ENCODE data around the gene IRF9. TPM values are rescaled to one million over a fixed set of nuclear protein-coding genes. Genes with fewer than 3 reads are reported as not detected.
A peak's percentile ranks its signal among the peaks of the same experiment; 100 is the strongest.

Gene IRF9
- total and polyA plus RNA-seq, 11 donors = 23.4 to 169 (median 29.8) TPM

DNA sequence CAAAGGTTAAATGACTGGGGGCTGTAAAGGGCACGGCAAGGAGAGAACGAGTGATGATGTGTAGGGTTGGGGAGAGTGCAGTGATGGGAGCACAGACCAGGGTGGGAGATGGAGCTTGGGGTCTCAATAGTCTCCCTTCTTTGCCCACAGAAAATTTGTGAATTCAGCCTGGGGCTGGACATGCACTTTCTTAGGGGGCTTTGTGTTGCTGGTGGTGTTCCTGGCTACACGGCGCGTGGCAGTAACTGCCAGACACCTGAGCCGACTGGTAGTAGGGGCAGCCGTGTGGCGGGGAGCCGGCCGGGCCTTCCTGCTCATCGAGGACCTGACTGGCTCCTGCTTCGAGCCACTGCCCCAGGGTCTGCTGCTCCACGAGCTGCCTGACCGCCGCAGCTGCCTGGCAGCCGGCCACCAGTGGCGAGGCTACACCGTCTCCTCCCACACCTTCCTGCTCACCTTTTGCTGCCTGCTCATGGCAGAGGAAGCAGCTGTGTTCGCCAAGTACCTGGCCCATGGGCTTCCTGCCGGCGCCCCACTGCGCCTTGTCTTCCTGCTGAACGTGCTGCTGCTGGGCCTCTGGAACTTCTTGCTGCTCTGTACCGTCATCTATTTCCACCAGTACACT lies 28.9 kb upstream of the IRF9 start:
- Histone ChIP-seq H3K27me3 (no peaks in the 10 kb centered on the region), H3K4me3 (peak overlapping the region; percentile 1 to 58 (median 41)), H3K27ac (peak overlapping the region; percentile 79 to 99 (median 93)), H3K9me3 (no peaks in the 10 kb centered on the region), H3K36me3 (peaks cover 0 to 5% (median 1%) of the 10 kb centered on the region in 9 donors), H3K4me1 (peaks cover 0 to 51% (median 31%) of the 10 kb centered on the region in 12 donors)
- 30 to 43% (median 39%) methylated on average over 19 to 24 of the region's 24 CpGs for WGBS, 4 donors
- ATAC-seq (peak in 1 of 4 donors; percentile 0), DNase-seq (peak in 3 of 5 donors; percentile 30 to 51 (median 49))
- TF ChIP-seq, protein P1, sequence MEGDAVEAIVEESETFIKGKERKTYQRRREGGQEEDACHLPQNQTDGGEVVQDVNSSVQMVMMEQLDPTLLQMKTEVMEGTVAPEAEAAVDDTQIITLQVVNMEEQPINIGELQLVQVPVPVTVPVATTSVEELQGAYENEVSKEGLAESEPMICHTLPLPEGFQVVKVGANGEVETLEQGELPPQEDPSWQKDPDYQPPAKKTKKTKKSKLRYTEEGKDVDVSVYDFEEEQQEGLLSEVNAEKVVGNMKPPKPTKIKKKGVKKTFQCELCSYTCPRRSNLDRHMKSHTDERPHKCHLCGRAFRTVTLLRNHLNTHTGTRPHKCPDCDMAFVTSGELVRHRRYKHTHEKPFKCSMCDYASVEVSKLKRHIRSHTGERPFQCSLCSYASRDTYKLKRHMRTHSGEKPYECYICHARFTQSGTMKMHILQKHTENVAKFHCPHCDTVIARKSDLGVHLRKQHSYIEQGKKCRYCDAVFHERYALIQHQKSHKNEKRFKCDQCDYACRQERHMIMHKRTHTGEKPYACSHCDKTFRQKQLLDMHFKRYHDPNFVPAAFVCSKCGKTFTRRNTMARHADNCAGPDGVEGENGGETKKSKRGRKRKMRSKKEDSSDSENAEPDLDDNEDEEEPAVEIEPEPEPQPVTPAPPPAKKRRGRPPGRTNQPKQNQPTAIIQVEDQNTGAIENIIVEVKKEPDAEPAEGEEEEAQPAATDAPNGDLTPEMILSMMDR (IDR thresholded peaks at IDR 0.05) = no peak
- TF ChIP-seq POLR2A (IDR thresholded peaks at IDR 0.05) = no peak
- intact Hi-C loops (cut with DNase I) = no loop called here

DNA sequence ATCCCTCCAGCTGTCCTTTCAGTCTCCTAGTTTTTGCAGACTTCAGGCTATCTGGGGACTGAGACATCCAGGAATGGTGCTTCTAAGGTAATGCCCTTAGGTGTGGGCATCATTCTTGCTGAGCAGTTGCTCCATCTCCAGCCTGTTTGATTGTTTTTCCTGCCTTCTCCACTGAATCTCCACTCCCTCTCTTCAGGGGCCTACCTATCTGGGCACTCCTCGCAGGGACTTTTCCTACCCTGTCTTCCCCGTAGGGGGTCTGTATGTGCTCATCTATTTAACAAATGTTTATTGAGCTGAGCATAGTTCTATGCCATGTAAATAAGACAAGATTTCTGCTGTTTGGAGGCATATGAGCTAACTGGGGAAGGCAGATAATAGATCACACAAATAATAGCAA lies 28.1 kb upstream of the IRF9 start:
- intact Hi-C loops (cut with DNase I) = no loop called here
- no peak for DNase-seq
- Histone ChIP-seq H3K4me3 (peak overlapping the region in 7 of 12 donors; percentile 38 to 58 (median 46)), H3K9me3 (no peaks in the 10 kb centered on the region), H3K27me3 (no peaks in the 10 kb centered on the region), H3K4me1 (peaks cover 0 to 58% (median 37%) of the 10 kb centered on the region in 12 donors), H3K27ac (peak overlapping the region; percentile 79 to 99 (median 93)), H3K36me3 (peaks cover 0 to 13% (median 9%) of the 10 kb centered on the region in 9 donors)
- TF ChIP-seq, protein P1 (IDR thresholded peaks at IDR 0.05) = no peak
- no peak for TF ChIP-seq POLR2A (IDR thresholded peaks at IDR 0.05)
- 65 to 82% (median 70%) methylated on average over 2 of the region's 2 CpGs for WGBS, 4 donors
- ATAC-seq = no peak

DNA sequence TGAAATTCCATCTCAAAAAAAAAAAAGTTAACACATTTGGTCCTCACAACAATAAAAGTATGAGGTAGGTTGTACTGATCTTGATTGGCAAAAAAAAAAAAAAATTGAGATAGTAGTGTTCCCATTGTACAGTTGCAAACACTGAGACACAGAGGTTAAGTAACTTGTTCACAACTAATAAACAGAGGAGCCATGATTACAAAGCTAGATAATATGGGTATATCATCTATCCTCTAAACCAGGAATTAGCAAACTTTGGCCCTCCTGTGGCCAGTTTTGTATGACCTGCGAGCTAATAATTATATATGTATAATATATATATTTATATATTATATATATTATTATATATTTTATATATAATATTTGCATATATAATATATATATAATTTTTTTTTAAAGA lies 27.3 kb upstream of the IRF9 start:
- Histone ChIP-seq H3K4me1 (peaks cover 0 to 64% (median 39%) of the 10 kb centered on the region in 12 donors), H3K27ac (peak overlapping the region in 2 of 12 donors; percentile 9 to 93)
- TF ChIP-seq, protein P1 (IDR thresholded peaks at IDR 0.05) = no peak
- no peak for TF ChIP-seq POLR2A (IDR thresholded peaks at IDR 0.05)

DNA sequence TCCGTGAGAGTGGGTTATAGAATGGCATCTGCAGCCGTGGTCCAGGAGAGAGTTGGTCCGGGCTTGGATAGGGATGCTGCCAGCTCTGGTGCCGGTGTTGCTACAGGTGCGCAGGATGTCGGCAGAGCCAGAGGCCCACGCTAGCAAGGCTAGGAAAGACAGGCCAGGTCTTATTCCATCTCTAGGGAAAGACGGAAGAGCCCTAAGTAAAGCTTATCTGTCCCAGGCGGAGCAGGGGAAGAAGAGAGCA lies 25.6 kb upstream of the IRF9 start:
- DNase-seq (no peak), ATAC-seq (no peak)
- peak overlapping the region in 11 of 12 donors; percentile 76 to 99 (median 95) for H3K27ac ChIP-seq
- H3K9me3 ChIP-seq = no peaks in the 10 kb centered on the region
- intact Hi-C loops (cut with DNase I) = no loop called here
- no peaks in the 10 kb centered on the region for H3K27me3 ChIP-seq
- H3K4me1 ChIP-seq = peaks cover 3 to 75% (median 50%) of the 10 kb centered on the region in 12 donors
- H3K36me3 ChIP-seq = peaks cover 0 to 31% (median 27%) of the 10 kb centered on the region in 9 donors
- 3 to 6% (median 5%) methylated on average over 9 of the region's 9 CpGs for WGBS, 4 donors
- TF ChIP-seq, protein P1 (IDR thresholded peaks at IDR 0.05) = no peak
- TF ChIP-seq POLR2A (IDR thresholded peaks at IDR 0.05) = no peak
- H3K4me3 ChIP-seq = peak overlapping the region; percentile 64 to 100 (median 94)

More for the DNA sequence above, 27.3 kb upstream of the IRF9 start:
- H3K36me3 ChIP-seq = peaks cover 0 to 21% (median 17%) of the 10 kb centered on the region in 9 donors
- intact Hi-C loops (cut with DNase I) = no loop called here
- ATAC-seq (no peak), DNase-seq (no peak)
- no peaks in the 10 kb centered on the region for H3K9me3 ChIP-seq
- 92 to 97% (median 95%) methylated on average over 1 of the region's 1 CpG for WGBS, 4 donors
- no peaks in the 10 kb centered on the region for H3K27me3 ChIP-seq
- no peak overlapping the region for H3K4me3 ChIP-seq
